GM19193 (cell line): ENCODE results near the gene TPRN.

ENCODE experiments used
- POLR2A ChIP-seq: IDR thresholded peaks from 4 replicates; pipeline ENCODE4 v1.6.1; 2011; ENCODE audit not compliant: insufficient read depth, insufficient read length; ENCODE audit errors: extremely low read depth

TPRN gene

DNA sequence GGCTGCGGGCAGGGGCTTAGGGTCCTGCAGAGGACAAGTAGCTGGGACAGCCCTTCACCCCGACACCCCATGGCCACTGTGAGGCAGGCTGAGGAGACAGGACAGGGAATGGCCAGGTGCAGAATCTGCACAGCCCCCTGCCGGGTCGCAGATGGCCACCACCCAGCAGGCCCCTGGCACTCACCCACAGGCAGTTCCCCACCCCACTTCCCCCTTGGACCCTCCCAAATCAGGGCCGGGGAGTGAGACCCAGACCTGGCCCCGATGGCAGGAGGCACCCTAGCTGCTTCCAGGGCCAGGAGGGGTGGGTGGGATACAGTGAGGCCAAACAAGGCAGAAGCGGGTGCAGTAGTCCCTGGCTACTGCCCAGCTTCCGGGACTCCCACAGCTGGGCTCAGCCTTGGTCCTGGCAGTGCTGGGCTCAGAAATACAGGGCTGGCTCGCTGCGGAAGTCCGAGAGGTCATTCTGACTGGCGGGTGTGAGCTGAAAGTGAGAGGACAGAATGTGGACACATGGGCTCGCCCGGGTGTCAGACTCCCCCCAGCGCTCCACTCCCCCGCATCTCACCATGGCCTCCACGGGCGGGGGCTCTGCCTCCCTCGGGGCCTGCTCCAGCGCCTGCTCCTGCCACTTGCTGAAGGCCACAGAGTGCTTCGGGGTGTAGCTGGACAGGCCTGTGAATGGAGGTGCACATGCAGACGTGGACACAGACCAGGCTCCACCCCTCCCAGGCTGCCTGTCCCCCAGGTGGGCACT, 8.7 kb downstream of the TPRN start:
- TF ChIP-seq POLR2A: no peak

DNA sequence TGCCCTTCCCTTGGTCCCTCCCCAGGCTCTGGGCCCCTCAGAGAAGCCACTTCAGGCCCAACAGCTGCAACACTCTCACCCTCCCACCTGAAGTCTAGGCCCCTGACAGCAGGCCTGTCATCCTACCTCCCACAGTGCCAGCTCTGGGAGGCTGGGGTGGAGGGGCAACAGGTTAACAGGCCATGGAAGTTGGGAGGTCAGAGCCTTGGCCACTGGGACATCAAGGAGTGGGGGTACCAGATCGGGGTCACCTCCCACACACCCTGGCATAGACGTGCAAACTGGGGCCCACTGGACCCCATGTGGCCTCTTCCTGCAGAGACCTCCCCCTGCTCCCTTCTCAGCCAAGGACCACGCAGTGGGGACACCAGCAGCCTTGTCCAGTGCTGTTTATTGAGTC, 9.3 kb downstream of the TPRN start:
- no peak for TF ChIP-seq POLR2A

- no peak for TF ChIP-seq POLR2A
Measured at GRCh38 chr9:137190315-137190856, 10.2 kb downstream of the TPRN start.

GRCh38 chr9:137189297-137190295, 10.9 kb downstream of the TPRN start:
- no peak for TF ChIP-seq POLR2A

- TF ChIP-seq POLR2A: peak; percentile 94
Measured at GRCh38 chr9:137188490-137189296, 11.8 kb downstream of the TPRN start, which contains the start of the genes ANAPC2 and SSNA1. Gene ANAPC2 (minus strand): TSS chr9:137188560. CDS start chr9:137188532, 28 bp downstream. Gene SSNA1 (plus strand): TSS chr9:137188676. CDS start chr9:137188727, 51 bp downstream.

- no peak for TF ChIP-seq POLR2A
Measured at GRCh38 chr9:137188086-137188489, 12.5 kb downstream of the TPRN start.

- no peak for TF ChIP-seq POLR2A
Measured at GRCh38 chr9:137187386-137187785, 13.2 kb downstream of the TPRN start.

DNA sequence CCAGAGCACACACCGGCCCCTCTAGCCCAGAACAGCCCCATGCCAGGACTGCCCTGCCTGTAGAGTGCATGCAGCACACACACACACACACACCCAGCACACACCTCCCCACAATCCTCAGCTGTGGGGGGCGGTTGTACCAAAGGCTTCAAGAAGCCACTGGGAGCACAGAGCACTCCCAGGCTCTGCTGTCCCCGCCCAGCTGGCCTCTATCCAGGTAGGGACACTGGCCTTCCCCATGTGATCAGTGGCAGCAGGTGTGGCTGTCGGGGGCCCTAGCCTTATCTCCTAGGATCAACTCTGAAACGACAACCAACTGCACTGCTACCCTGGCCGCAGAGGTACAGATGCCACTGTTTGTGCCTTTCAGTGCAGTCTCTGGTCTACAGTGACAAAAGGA, 14.2 kb downstream of the TPRN start:
- TF ChIP-seq POLR2A: no peak

DNA sequence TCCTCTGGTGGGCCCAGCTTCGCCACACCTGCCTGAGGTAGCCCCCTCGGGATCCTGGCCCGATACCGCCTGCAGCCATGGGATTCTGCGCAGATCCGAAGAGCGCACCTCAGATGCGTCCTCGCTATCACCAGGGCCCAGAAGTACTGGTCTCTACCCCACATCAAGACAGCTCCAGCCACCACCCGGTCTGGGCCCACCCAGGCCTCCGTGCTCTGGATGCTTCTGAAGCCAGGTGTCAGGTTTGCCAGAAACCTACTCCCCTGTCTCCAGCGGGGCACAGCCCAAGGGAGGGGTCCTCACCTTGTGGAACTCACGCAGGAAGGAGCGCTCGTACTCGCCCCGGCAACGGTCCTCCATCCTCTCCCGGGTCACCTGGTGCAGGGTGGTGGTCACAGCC, 14.6 kb downstream of the TPRN start:
- TF ChIP-seq POLR2A: no peak

GRCh38 chr9:137184881-137185660, 15.5 kb downstream of the TPRN start:
- no peak for TF ChIP-seq POLR2A

DNA sequence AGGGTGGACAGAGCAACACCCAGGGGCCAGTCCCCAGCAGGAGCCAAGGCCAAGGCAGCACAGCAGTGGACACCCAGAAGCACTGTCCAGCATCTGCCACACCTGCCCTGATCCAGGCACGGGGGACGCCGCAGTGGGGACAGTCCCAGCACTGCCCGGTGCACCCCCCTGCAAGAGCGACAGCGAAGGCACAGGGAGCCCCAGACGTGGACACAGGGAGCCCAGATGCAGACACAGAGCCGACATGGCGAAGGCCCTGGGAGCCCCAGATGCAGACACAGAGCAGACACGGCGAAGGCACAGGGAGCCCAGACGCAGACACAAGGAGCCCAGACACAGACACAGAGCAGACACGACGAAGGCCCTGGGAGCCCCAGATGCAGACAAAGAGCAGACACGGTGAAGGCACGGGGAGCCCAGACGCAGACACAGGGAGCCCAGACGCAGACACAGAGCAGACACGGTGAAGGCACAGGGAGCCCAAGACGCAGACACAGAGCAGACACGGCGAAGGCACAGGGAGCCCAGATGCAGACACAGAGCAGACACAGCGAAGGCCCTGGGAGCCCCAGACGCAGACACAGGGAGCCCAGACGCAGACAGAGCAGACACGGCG, 16.5 kb downstream of the TPRN start:
- TF ChIP-seq POLR2A: no peak

DNA sequence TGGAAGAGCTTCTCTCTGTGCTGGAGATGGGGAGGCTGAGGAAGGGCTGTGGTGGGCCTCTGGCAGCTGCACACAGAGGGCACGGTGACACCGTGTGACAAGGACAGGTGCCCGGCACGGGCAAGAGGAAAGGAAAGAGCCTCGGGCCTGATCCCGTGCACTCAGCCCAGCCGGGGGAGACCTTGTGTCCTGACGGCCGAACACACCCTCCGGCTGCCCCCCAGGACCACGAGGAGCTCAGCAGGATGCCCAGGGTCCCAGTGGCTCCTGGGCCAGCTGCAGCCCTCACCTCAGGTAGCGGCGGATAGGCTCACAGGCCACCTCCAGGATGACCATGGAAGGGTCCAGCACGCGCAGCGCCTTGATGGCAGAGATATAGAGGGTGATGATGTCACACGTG, 17.7 kb downstream of the TPRN start:
- TF ChIP-seq POLR2A: no peak

- TF ChIP-seq POLR2A: no peak
Measured at GRCh38 chr9:137181680-137182079, 18.9 kb downstream of the TPRN start.

DNA sequence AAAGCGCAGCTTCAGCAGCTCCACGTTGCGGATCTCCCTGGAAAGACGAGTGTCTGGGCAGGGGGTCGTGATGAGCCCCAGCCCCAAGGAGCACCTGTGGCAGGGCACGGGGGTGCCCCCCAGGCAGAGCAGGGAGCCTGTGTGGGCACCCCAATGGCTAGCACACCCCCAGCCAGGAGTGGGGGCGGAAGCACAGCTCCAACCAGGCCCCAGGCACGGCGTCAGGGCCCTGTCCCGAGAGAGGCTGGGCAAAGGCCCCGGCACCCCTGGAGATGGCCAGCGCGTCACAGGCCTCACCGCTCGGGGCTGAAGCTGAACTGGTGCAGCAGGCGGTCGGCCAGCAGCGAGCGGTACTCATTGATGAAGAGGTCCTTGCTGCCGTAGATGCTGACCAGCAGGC, 20.1 kb downstream of the TPRN start:
- no peak for TF ChIP-seq POLR2A

GRCh38 chr9:137179761-137180160, 20.8 kb downstream of the TPRN start:
- no peak for TF ChIP-seq POLR2A
